ENCODE results near the gene SH2B3. TPM values are rescaled to one million over a fixed set of nuclear protein-coding genes. Genes with fewer than 3 reads are reported as not detected.
"Not testable (repeated sequence)": the region's sequence is repeated elsewhere in the genome, so short reads cannot be mapped to it uniquely, and the experiment has no call there.

The SH2B3 gene
- total and polyA plus RNA-seq, 2 of the 13 experiments (the other 11 are each of a cell fraction or from before 2014, with no cell fraction given), result 6.8 to 6.9 TPM

DNA sequence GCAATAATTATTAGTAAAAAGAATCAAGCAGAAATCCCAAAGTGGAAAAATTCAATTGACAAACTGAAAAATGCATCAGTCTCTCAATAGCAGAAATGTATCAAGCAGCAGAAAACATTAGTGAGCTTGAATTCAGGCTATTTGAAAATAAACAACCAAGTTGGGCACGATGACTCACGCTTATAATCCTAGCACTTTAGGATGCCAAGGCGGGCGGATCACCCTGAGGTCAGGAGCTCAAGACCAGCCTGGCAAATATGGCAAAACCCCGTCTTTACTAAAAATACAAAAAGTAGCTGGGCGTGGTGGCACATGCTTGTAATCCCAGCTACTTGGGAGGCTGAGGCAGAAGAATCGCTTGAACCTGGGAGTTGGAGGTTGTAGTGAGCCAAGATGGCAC, 87.3 kb downstream of the SH2B3 start:
- BruUV-seq (replicated peaks); FAIRE-seq; H3K4me3 ChIP-seq (replicated peaks in 1 of 3; ENCODE audit: insufficient read depth in 1 of 3, low read depth in 2 of 3, low read length in 3 of 3); CTCF ChIA-PET (ENCODE audit: low intra/inter-chr PET ratio, low total read pairs); H2AFZ ChIP-seq (ENCODE audit: low read length); H3K27me3 ChIP-seq (ENCODE audit: control insufficient read depth in 1 of 2, insufficient read depth in 2 of 2, low read length in 2 of 2); H4K20me1 ChIP-seq (ENCODE audit: insufficient read depth, low read length); H3K4me2 ChIP-seq (ENCODE audit: low read depth, low read length); H3K79me2 ChIP-seq (ENCODE audit: insufficient read depth, low read length); in situ Hi-C loops (cut with HindIII; ENCODE audit: extremely low pct_ligation_motif_present, low pct_unique_long_range_greater_than_20kb); H3K27ac ChIP-seq (ENCODE audit: extremely low read length, insufficient read depth, low read length); H3K9me3 ChIP-seq (ENCODE audit: low read length); ATAC-seq; intact Hi-C loops (cut with micrococcal nuclease; ENCODE audit: unreplicated experiment); DNase-seq (ENCODE audit: low spot score); H3K9ac ChIP-seq (ENCODE audit: insufficient read depth, low read depth, low read length): not testable (repeated sequence)
- peaks cover 16 to 56% of the 10 kb centered on the region in 2 experiments for H3K36me3 ChIP-seq (replicated peaks in 1 of 2; ENCODE audit: control insufficient read depth in 1 of 2, insufficient read depth in 2 of 2, low read length in 2 of 2)
- POLR2A ChIA-PET, result interaction anchor here (0.7 kb wide), 1 partner anchor 75 kb away, joined by 3 read pairs; no protein-coding TSS in a partner anchor
- H3K4me1 ChIP-seq (ENCODE audit: insufficient read depth, low read length), result peaks cover 13% of the 10 kb centered on the region
- 95% methylated on average over 7 of the region's 7 CpGs for WGBS (ENCODE audit: low lambda C conversion rate)

DNA sequence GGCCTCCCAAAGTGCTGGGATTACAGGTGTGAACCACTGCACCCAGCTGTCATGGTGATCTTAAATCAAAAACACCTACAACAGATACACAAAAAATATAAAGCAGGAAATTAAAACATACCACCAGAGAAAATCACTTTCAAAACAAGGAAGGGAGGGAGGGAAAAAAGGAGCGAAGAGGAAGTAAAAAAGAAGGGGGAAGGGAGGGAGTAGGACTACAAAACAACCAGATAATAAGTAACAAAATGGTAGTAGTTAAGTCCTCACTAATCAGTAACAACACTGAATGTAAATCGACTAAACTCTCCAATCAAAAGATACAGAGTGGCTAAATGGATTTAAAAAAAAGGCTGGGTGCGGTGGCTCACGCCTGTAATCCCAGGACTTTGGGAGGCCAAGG, 89.0 kb downstream of the SH2B3 start:
- H3K9me3 ChIP-seq (ENCODE audit: low read length), result no peaks in the 10 kb centered on the region
- H3K4me1 ChIP-seq (ENCODE audit: insufficient read depth, low read length), result no peaks in the 10 kb centered on the region
- H4K20me1 ChIP-seq (ENCODE audit: insufficient read depth, low read length), result no peaks in the 10 kb centered on the region
- POLR2A ChIA-PET, result no interaction called here
- peaks cover 12 to 61% of the 10 kb centered on the region in 2 experiments for H3K36me3 ChIP-seq (replicated peaks in 1 of 2; ENCODE audit: control insufficient read depth in 1 of 2, insufficient read depth in 2 of 2, low read length in 2 of 2)
- no peaks in the 10 kb centered on the region for H3K27me3 ChIP-seq (ENCODE audit: control insufficient read depth in 1 of 2, insufficient read depth in 2 of 2, low read length in 2 of 2)
- no peaks in the 10 kb centered on the region for H3K79me2 ChIP-seq (ENCODE audit: insufficient read depth, low read length)
- no peak overlapping the region for H3K4me2 ChIP-seq (ENCODE audit: low read depth, low read length)
- H2AFZ ChIP-seq (ENCODE audit: low read length), result no peak overlapping the region
- no peak overlapping the region for H3K27ac ChIP-seq (ENCODE audit: extremely low read length, insufficient read depth, low read length)
- in situ Hi-C loops (cut with HindIII; ENCODE audit: extremely low pct_ligation_motif_present, low pct_unique_long_range_greater_than_20kb) (no loop called here), intact Hi-C loops (cut with micrococcal nuclease; ENCODE audit: unreplicated experiment) (no loop called here)
- CTCF ChIA-PET (ENCODE audit: low intra/inter-chr PET ratio, low total read pairs), result no interaction called here
- ATAC-seq (no peak), DNase-seq (ENCODE audit: low spot score) (no peak), FAIRE-seq (no peak)
- no peak overlapping the region for H3K9ac ChIP-seq (ENCODE audit: insufficient read depth, low read depth, low read length)
- H3K4me3 ChIP-seq (replicated peaks in 1 of 3; ENCODE audit: insufficient read depth in 1 of 3, low read depth in 2 of 3, low read length in 3 of 3), result no peak overlapping the region
- TF ChIP-seq NFKBIZ (CRISPR knock-in tag; IDR thresholded peaks at IDR 0.05) (no peak), ZNF430 (CRISPR knock-in tag; IDR thresholded peaks at IDR 0.05) (no peak), SIX4 (CRISPR knock-in tag; IDR thresholded peaks at IDR 0.05) (no peak)
- WGBS (ENCODE audit: low lambda C conversion rate), result 90% methylated on average over 4 of the region's 4 CpGs
- no TSS peak for BruUV-seq (replicated peaks)

Other genes starting within 250 kb of the SH2B3 start
- 12.7 and 20.8 TPM in 2 replicates for gene PHETA1, start 36.8 kb upstream of the SH2B3 start, total RNA-seq (2016; rRNA removed; fragmentation: Illumina TruSeq; extraction: Trizol)
- gene PHETA1, start 36.8 kb upstream of the SH2B3 start, polyA plus RNA-seq (2011; rRNA removed), result 11.3 and 15.8 TPM in 2 replicates
- 15.7 and 18.1 TPM in 2 replicates for gene ATXN2, start 193.4 kb downstream of the SH2B3 start, total RNA-seq (2016; rRNA removed; fragmentation: Illumina TruSeq; extraction: Trizol)
- 27.1 and 28.9 TPM in 2 replicates for gene ATXN2, start 193.4 kb downstream of the SH2B3 start, polyA plus RNA-seq (2011; rRNA removed)

Measured in HepG2 (cell line).